ENCODE measurements around the gene CPXM2. TPM values are rescaled to one million over a fixed set of nuclear protein-coding genes. Genes with fewer than 3 reads are reported as not detected.

The CPXM2 gene
- polyA plus RNA-seq, 1 donor (not counting 4 experiments of a cell fraction or from before 2014, with no cell fraction given): 0.03 TPM

DNA sequence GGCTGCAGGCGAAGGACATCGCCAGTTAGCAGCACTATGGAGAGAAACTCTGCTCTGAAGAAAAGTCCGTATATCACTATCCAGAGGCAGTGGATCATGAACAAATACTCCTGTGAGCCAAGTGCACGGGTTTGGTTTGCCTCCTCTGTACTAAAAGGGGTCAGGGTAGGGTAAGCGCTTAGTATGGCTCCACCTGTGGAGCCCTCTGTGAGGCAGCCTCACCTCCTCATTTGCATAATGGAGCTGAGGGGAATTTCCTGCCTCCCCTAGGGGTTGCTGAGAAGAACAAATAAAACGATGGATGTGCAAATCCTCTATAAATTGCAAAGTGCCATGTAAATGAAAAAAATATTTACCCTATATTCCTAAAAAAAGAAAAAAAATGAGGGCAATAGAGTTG is 162.1 kb downstream of the CPXM2 start:
- H3K4me2 ChIP-seq (ENCODE audit: control insufficient read depth, extremely low read depth, insufficient read depth, low read depth, low read length): no peak overlapping the region
- H3K79me2 ChIP-seq (ENCODE audit: control insufficient read depth, insufficient read depth, low read length): no peaks in the 10 kb centered on the region
- H3K27me3 ChIP-seq (ENCODE audit: control insufficient read depth, extremely low read depth, insufficient read depth, low read length): no peaks in the 10 kb centered on the region
- TF ChIP-seq, protein P1, sequence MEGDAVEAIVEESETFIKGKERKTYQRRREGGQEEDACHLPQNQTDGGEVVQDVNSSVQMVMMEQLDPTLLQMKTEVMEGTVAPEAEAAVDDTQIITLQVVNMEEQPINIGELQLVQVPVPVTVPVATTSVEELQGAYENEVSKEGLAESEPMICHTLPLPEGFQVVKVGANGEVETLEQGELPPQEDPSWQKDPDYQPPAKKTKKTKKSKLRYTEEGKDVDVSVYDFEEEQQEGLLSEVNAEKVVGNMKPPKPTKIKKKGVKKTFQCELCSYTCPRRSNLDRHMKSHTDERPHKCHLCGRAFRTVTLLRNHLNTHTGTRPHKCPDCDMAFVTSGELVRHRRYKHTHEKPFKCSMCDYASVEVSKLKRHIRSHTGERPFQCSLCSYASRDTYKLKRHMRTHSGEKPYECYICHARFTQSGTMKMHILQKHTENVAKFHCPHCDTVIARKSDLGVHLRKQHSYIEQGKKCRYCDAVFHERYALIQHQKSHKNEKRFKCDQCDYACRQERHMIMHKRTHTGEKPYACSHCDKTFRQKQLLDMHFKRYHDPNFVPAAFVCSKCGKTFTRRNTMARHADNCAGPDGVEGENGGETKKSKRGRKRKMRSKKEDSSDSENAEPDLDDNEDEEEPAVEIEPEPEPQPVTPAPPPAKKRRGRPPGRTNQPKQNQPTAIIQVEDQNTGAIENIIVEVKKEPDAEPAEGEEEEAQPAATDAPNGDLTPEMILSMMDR (optimal IDR thresholded peaks at IDR 0.05 in 1 of 3, IDR thresholded peaks at IDR 0.05 in 1 of 3, conservative IDR thresholded peaks at IDR 0.05 in 1 of 3; ENCODE audit: extremely low read depth in 1 of 3, insufficient read depth in 2 of 3, low read length in 3 of 3): no peak
- TF ChIP-seq EZH2 (IDR thresholded peaks at IDR 0.05; ENCODE audit: low read length): no peak
- no peaks in the 10 kb centered on the region for H3K36me3 ChIP-seq (ENCODE audit: control insufficient read depth in 2 of 2, extremely low read depth in 1 of 2, insufficient read depth in 2 of 2, low read length in 2 of 2)
- dilution Hi-C loops (cut with MboI; ENCODE audit: extremely low pct_ligation_motif_present, low sequenced_read_pairs): no loop called here
- DNase-seq (ENCODE audit: low read depth, low spot score): no peak
- H3K9me1 ChIP-seq (ENCODE audit: control insufficient read depth, extremely low read depth, insufficient read depth, low read length): no peaks in the 10 kb centered on the region
- FAIRE-seq: no peak
- no peaks in the 10 kb centered on the region for H4K20me1 ChIP-seq (ENCODE audit: control insufficient read depth, extremely low read depth, insufficient read depth, low read length)
- no peak overlapping the region for H2AFZ ChIP-seq (ENCODE audit: control insufficient read depth, low read length)
- H3K4me1 ChIP-seq (ENCODE audit: control insufficient read depth, extremely low read depth, insufficient read depth, low read length): no peaks in the 10 kb centered on the region
- H3K4me3 ChIP-seq (ENCODE audit: control insufficient read depth in 2 of 3, extremely low read depth in 1 of 3, insufficient read depth in 2 of 3, low read depth in 1 of 3, low read length in 3 of 3): no peak overlapping the region
- H3K27ac ChIP-seq (ENCODE audit: control insufficient read depth, insufficient read depth, low read length): no peak overlapping the region
- no peaks in the 10 kb centered on the region for H3K9me3 ChIP-seq (ENCODE audit: control insufficient read depth, low read depth, low read length)
- no peak overlapping the region for H3K9ac ChIP-seq (ENCODE audit: control insufficient read depth, extremely low read depth, insufficient read depth, low read length)

DNA sequence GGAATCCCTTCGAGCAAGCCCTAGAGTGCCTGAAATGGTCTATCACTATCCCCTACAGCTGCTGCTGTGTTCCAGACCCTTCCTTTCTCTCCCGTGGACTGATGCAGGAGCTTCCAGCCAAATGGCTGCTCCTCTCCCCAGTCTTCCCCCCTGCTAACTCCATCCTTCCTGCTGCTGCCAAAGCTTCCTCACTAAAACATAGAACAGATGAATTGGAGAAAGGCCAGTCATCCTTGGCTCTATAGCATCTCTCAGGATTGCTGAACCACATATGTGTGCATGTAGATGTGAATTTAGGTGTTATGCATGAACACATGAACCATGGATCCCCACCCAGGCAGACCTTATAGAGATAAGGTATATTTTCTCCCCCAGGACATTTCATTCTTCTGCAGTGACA is 164.8 kb downstream of the CPXM2 start:
- DNase-seq (ENCODE audit: low read depth, low spot score) (no peak), FAIRE-seq (no peak)
- no peaks in the 10 kb centered on the region for H3K79me2 ChIP-seq (ENCODE audit: control insufficient read depth, insufficient read depth, low read length)
- no peaks in the 10 kb centered on the region for H3K9me3 ChIP-seq (ENCODE audit: control insufficient read depth, low read depth, low read length)
- H3K4me3 ChIP-seq (ENCODE audit: control insufficient read depth in 2 of 3, extremely low read depth in 1 of 3, insufficient read depth in 2 of 3, low read depth in 1 of 3, low read length in 3 of 3): no peak overlapping the region
- H2AFZ ChIP-seq (ENCODE audit: control insufficient read depth, low read length): no peak overlapping the region
- H4K20me1 ChIP-seq (ENCODE audit: control insufficient read depth, extremely low read depth, insufficient read depth, low read length): no peaks in the 10 kb centered on the region
- H3K27me3 ChIP-seq (ENCODE audit: control insufficient read depth, extremely low read depth, insufficient read depth, low read length): no peaks in the 10 kb centered on the region
- dilution Hi-C loops (cut with MboI; ENCODE audit: extremely low pct_ligation_motif_present, low sequenced_read_pairs): no loop called here
- no peak overlapping the region for H3K4me2 ChIP-seq (ENCODE audit: control insufficient read depth, extremely low read depth, insufficient read depth, low read depth, low read length)
- TF ChIP-seq, protein P1 (optimal IDR thresholded peaks at IDR 0.05 in 1 of 3, IDR thresholded peaks at IDR 0.05 in 1 of 3, conservative IDR thresholded peaks at IDR 0.05 in 1 of 3; ENCODE audit: extremely low read depth in 1 of 3, insufficient read depth in 2 of 3, low read length in 3 of 3): no peak
- TF ChIP-seq EZH2 (IDR thresholded peaks at IDR 0.05; ENCODE audit: low read length): no peak
- H3K36me3 ChIP-seq (ENCODE audit: control insufficient read depth in 2 of 2, extremely low read depth in 1 of 2, insufficient read depth in 2 of 2, low read length in 2 of 2): no peaks in the 10 kb centered on the region
- no peaks in the 10 kb centered on the region for H3K9me1 ChIP-seq (ENCODE audit: control insufficient read depth, extremely low read depth, insufficient read depth, low read length)
- no peaks in the 10 kb centered on the region for H3K4me1 ChIP-seq (ENCODE audit: control insufficient read depth, extremely low read depth, insufficient read depth, low read length)
- H3K9ac ChIP-seq (ENCODE audit: control insufficient read depth, extremely low read depth, insufficient read depth, low read length): no peak overlapping the region
- H3K27ac ChIP-seq (ENCODE audit: control insufficient read depth, insufficient read depth, low read length): no peak overlapping the region
